Measurements from ENCODE around the gene ZNF793. TPM values are rescaled to one million over a fixed set of nuclear protein-coding genes. Genes with fewer than 3 reads are reported as not detected.

ZNF793 gene
- total RNA-seq, 1 donor from 2014 or later, result 7.7 TPM

GRCh38 chr19:37565370-37565669, 58.6 kb downstream of the ZNF793 start:
- no peak for DNase-seq

- no peak for DNase-seq
Observed at GRCh38 chr19:37572203-37572602, 65.5 kb downstream of the ZNF793 start.

GRCh38 chr19:37583340-37583739, 76.6 kb downstream of the ZNF793 start:
- no peak for DNase-seq

Other genes with a start within 250 kb of the ZNF793 start
- 9.3 TPM for gene ZNF527, start 135.8 kb upstream of the ZNF793 start, total RNA-seq
- gene ZNF569, start 39.5 kb upstream of the ZNF793 start, total RNA-seq, result 11.3 TPM
- gene ZNF570, start 37.6 kb upstream of the ZNF793 start, total RNA-seq, result 7.2 TPM
- gene ZNF571, start 87.9 kb downstream of the ZNF793 start, total RNA-seq, result 7.4 TPM
- 2.4 TPM for gene ZNF540, start 87.9 kb downstream of the ZNF793 start, total RNA-seq
- 22.0 TPM for gene ZFP30, start 148.5 kb downstream of the ZNF793 start, total RNA-seq
- 7.4 TPM for gene ZNF607, start 212.8 kb downstream of the ZNF793 start, total RNA-seq

All from skin of body (tissue), 2 donors.